GM23338 (cell line): Measurements from ENCODE around the gene OR8G1. TPM values are rescaled to one million over a fixed set of nuclear protein-coding genes. Genes with fewer than 3 reads are reported as not detected.

Source experiments
- ATAC-seq: fragments of 200-7000 bp; cut with Tn5 transposase; 3 replicates; pipeline ENCODE4 v1.9.1; 2020
- DNase-seq: peaks from one replicate; pipeline ENCODE4 v3.0.0-alpha.2; 2015; ENCODE audit warnings: low spot score
- H2AFZ ChIP-seq: fragments of 200-600 bp; sonication (generic); 2 replicates; pipeline ENCODE4 v1.8.0; 2016; ENCODE audit warnings: antibody characterized with exemption, mild to moderate bottlenecking, moderate library complexity
- H3F3A ChIP-seq: fragments of 200-600 bp; sonication (generic); replicated peaks from 2 replicates; pipeline ENCODE4 v1.8.0; 2017; ENCODE audit warnings: antibody characterized with exemption, mixed run types, low read depth
- H3K27ac ChIP-seq: fragments of 200-600 bp; sonication (generic); 2 replicates; pipeline ENCODE4 v1.6.1; 2016; ENCODE audit warnings: low read depth
- H3K27me3 ChIP-seq: fragments of 200-600 bp; sonication (generic); 2 replicates; pipeline ENCODE4 v1.8.0; 2016; ENCODE audit warnings: mild to moderate bottlenecking, mixed run types, moderate library complexity; ENCODE audit not compliant: insufficient read depth
- H3K36me3 ChIP-seq: fragments of 200-600 bp; sonication (generic); 2 replicates; pipeline ENCODE4 v1.8.0; 2016; ENCODE audit warnings: mild to moderate bottlenecking; ENCODE audit not compliant: insufficient read depth
- H3K4me1 ChIP-seq: fragments of 200-600 bp; sonication (generic); 2 replicates; pipeline ENCODE4 v1.8.0; 2016; ENCODE audit warnings: mild to moderate bottlenecking, moderate library complexity; ENCODE audit not compliant: insufficient read depth
- H3K4me2 ChIP-seq: fragments of 200-600 bp; sonication (generic); 2 replicates; pipeline ENCODE4 v1.7.1; 2017; ENCODE audit warnings: mixed run types
- H3K4me3 ChIP-seq: fragments of 200-600 bp; sonication (generic); 2 replicates; pipeline ENCODE4 v1.6.1; 2016; ENCODE audit warnings: mixed run types
- H3K79me2 ChIP-seq: fragments of 200-600 bp; sonication (generic); replicated peaks from 2 replicates; pipeline ENCODE4 v1.8.0; 2017; ENCODE audit warnings: mild to moderate bottlenecking; ENCODE audit not compliant: insufficient read depth
- H3K9me2 ChIP-seq: fragments of 200-600 bp; sonication (generic); 2 replicates; pipeline ENCODE4 v1.8.0; 2017; ENCODE audit not compliant: insufficient read depth
- H4K20me1 ChIP-seq: fragments of 200-600 bp; sonication (generic); replicated peaks from 2 replicates; pipeline ENCODE4 v1.8.0; 2017; ENCODE audit warnings: mild to moderate bottlenecking; ENCODE audit not compliant: insufficient read depth
- H3K27ac Mint-ChIP-seq: 2 replicates; pipeline ENCODE4 v1.8.0; 2020; ENCODE audit warnings: inconsistent platforms, mild to moderate bottlenecking, moderate library complexity, mixed read lengths
- H3K27me3 Mint-ChIP-seq: 3 replicates; pipeline ENCODE4 v1.8.0; 2022; ENCODE audit warnings: low read depth, mild to moderate bottlenecking, moderate library complexity, mixed read lengths, inconsistent platforms; ENCODE audit not compliant: insufficient read depth, poor library complexity
- H3K36me3 Mint-ChIP-seq: 3 replicates; pipeline ENCODE4 v1.8.0; 2021; ENCODE audit warnings: low read depth, mild to moderate bottlenecking, inconsistent platforms, moderate library complexity, mixed read lengths
- H3K4me1 Mint-ChIP-seq: 3 replicates; pipeline ENCODE4 v1.8.0; 2020; ENCODE audit warnings: mild to moderate bottlenecking, inconsistent platforms, mixed read lengths
- H3K4me3 Mint-ChIP-seq: 3 replicates; pipeline ENCODE4 v1.8.0; 2021; ENCODE audit warnings: moderate library complexity, mild to moderate bottlenecking, inconsistent platforms, mixed read lengths
- H3K9me3 Mint-ChIP-seq: 3 replicates; pipeline ENCODE4 v1.8.0; 2020; ENCODE audit warnings: moderate library complexity, mild to moderate bottlenecking, inconsistent platforms, mixed read lengths
- CREB1 ChIP-seq: fragments of 250-450 bp; sonication (Bioruptor Pico); IDR thresholded peaks from 2 replicates; pipeline ENCODE4 v1.5.0; 2020; ENCODE audit warnings: low read depth, mild to moderate bottlenecking, moderate library complexity
- CTCF ChIP-seq, 2 experiments: fragments of 200-600 bp in 1 of 2; sonication (generic) in 1 of 2; conservative IDR thresholded peaks; 2 replicates each; pipeline versions ENCODE4 v1.5.1 to v1.6.1; 2016 to 2017; ENCODE audit warnings: antibody characterized with exemption in 2 of 2, low read depth in 2 of 2, mild to moderate bottlenecking in 2 of 2, moderate library complexity in 1 of 2
- ETS1 ChIP-seq: IDR thresholded peaks from 2 replicates; pipeline ENCODE4 v1.6.1; 2016; ENCODE audit warnings: antibody characterized with exemption
- EZH2phosphoT487 ChIP-seq: fragments of 200-600 bp; sonication (generic); IDR thresholded peaks from one replicate; pipeline ENCODE4 v1.8.1; 2018; ENCODE audit warnings: antibody characterized with exemption; ENCODE audit not compliant: unreplicated experiment
- JUNB ChIP-seq: IDR thresholded peaks from one replicate; pipeline ENCODE4 v1.6.1; 2016; ENCODE audit warnings: antibody characterized with exemption; ENCODE audit not compliant: unreplicated experiment
- NANOG ChIP-seq: IDR thresholded peaks from 2 replicates; pipeline ENCODE4 v1.6.1; 2016; ENCODE audit warnings: antibody characterized with exemption, borderline replicate concordance
- POLR2AphosphoS5 ChIP-seq: IDR thresholded peaks from 2 replicates; pipeline ENCODE4 v1.6.1; 2016; ENCODE audit warnings: antibody characterized with exemption, low read depth
- STAT1 ChIP-seq: IDR thresholded peaks from one replicate; pipeline ENCODE4 v1.6.1; 2016; ENCODE audit warnings: antibody characterized with exemption; ENCODE audit not compliant: unreplicated experiment
- ZNF331 ChIP-seq: fragments of 250-450 bp; sonication (Bioruptor Pico); IDR thresholded peaks from 2 replicates; pipeline ENCODE4 v1.5.0; 2020; ENCODE audit warnings: low read depth, mild to moderate bottlenecking, moderate library complexity
- ZNF462 ChIP-seq: fragments of 250-450 bp; sonication (Bioruptor Pico); IDR thresholded peaks from 2 replicates; pipeline ENCODE4 v1.5.0; 2020; ENCODE audit warnings: mild to moderate bottlenecking, moderate library complexity
- polyA plus RNA-seq: library from polyadenylated mRNA; unstranded; fragments of >200 nt; fragmentation: Nextera tagmentation; extraction: Ambion mirVana; gene quantifications from 2 replicates; pipeline ENCODE4 v1.2.1, GENCODE V29; 2016
- total RNA-seq: library from RNA; depleted of rRNA; stranded (reverse); fragments of >200 nt; shearing (Covaris generic); gene quantifications from 2 replicates; pipeline ENCODE4 v1.2.3, GENCODE V29; 2014

Gene OR8G1
- total and polyA plus RNA-seq, 2 experiments from 2014 or later: not detected

- TF ChIP-seq ZNF462 (CRISPR knock-in tag) (no peak), ZNF331 (CRISPR knock-in tag) (no peak), CREB1 (CRISPR knock-in tag) (no peak)
These were observed 41.2 kb upstream of the OR8G1 start (continued) for GRCh38 chr11:124199702-124200101.

- H3K36me3 Mint-ChIP-seq: no peaks in the 10 kb centered on the region
- no peaks in the 10 kb centered on the region for H3K4me1 Mint-ChIP-seq
- DNase-seq (no peak), ATAC-seq (no peak)
- Histone ChIP-seq H3K4me3 (no peak overlapping the region), H3K4me1 (no peaks in the 10 kb centered on the region), H4K20me1 (no peaks in the 10 kb centered on the region), H2AFZ (no peak overlapping the region), H3F3A (no peaks in the 10 kb centered on the region), H3K4me2 (no peak overlapping the region), H3K36me3 (no peaks in the 10 kb centered on the region), H3K27ac (no peak overlapping the region), H3K9me2 (no peaks in the 10 kb centered on the region), H3K79me2 (no peaks in the 10 kb centered on the region), H3K27me3 (no peaks in the 10 kb centered on the region)
- TF ChIP-seq NANOG: no peak
- peaks cover 2% of the 10 kb centered on the region for H3K27me3 Mint-ChIP-seq
- H3K27ac Mint-ChIP-seq: no peak overlapping the region
- H3K4me3 Mint-ChIP-seq: no peak overlapping the region
- H3K9me3 Mint-ChIP-seq: no peaks in the 10 kb centered on the region
These were observed 40.2 kb upstream of the OR8G1 start for GRCh38 chr11:124200671-124201070.

GRCh38 chr11:124202951-124203350 is 37.9 kb upstream of the OR8G1 start:
- Histone ChIP-seq H3K27ac (no peak overlapping the region), H3K4me2 (no peak overlapping the region), H3K27me3 (no peaks in the 10 kb centered on the region), H3K9me2 (no peaks in the 10 kb centered on the region), H3F3A (no peaks in the 10 kb centered on the region), H2AFZ (no peak overlapping the region), H3K4me3 (no peak overlapping the region), H3K4me1 (no peaks in the 10 kb centered on the region), H4K20me1 (no peaks in the 10 kb centered on the region), H3K36me3 (no peaks in the 10 kb centered on the region), H3K79me2 (no peaks in the 10 kb centered on the region)
- Mint-ChIP-seq H3K36me3 (no peaks in the 10 kb centered on the region), H3K9me3 (no peaks in the 10 kb centered on the region), H3K4me1 (no peaks in the 10 kb centered on the region), H3K4me3 (no peak overlapping the region), H3K27me3 (peaks cover 2% of the 10 kb centered on the region), H3K27ac (no peak overlapping the region)
- DNase-seq (no peak), ATAC-seq (no peak)
- TF ChIP-seq ETS1 (no peak), CTCF (conservative IDR thresholded peaks at IDR 0.05; ENCODE audit: low read depth in 2 of 2) (no peak), CREB1 (CRISPR knock-in tag) (no peak), POLR2AphosphoS5 (no peak), JUNB (no peak), STAT1 (no peak), EZH2phosphoT487 (no peak)
